Iris pigment epithelial cell (primary cell): ENCODE measurements around the gene KLF1.
A peak's percentile ranks its signal among the peaks of the same experiment; 100 is the strongest.
"Not testable (repeated sequence)": the region's sequence is repeated elsewhere in the genome, so short reads cannot be mapped to it uniquely, and the experiment has no call there.

Experiments
- DNase-seq: peaks from one replicate; pipeline ENCODE4 v3.0.0-alpha.2; 2011; ENCODE audit warnings: low read depth

Gene KLF1

DNA sequence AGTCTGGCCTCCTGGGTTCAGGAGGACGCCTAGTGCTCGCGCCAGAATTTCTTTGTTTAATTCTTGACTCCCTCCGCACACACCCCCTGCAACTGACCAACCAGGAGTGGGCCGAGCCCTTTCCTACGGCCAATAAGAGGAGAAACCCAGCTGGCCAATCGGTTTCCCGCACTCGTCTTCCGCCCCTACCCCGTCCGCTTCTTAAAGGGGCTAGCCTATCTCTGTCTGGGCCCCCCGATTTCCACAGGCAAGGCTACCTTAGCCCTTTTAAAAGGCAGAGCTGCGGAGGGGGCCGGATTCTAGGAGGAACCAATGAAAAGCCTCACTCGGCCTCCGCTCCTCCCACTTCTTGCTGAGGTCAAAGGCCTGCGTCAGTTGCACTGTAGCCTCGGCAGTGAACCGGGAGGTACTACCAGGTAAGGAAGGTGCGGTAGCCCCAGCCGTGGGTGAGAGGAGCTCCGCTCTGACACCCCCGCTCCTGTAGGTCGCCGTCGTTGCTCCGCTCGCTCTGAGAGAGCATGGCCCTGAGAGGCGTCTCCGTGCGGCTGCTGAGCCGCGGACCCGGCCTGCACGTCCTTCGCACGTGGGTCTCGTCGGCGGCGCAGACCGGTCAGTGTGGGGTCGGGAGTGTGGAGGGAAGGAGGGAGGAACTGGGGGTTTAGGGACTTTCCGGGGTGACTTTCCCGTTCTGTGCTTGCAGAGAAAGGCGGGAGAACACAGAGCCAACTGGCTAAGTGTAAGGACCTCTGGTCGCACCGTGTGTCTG is 4.0 kb upstream of the KLF1 start, which contains the start of gene GCDH:
GCDH (plus strand) TSS at position 374 of the 766 bp plus-strand sequence; CDS start at position 519, 145 bp downstream.
- DNase-seq, result peak; percentile 100

DNA sequence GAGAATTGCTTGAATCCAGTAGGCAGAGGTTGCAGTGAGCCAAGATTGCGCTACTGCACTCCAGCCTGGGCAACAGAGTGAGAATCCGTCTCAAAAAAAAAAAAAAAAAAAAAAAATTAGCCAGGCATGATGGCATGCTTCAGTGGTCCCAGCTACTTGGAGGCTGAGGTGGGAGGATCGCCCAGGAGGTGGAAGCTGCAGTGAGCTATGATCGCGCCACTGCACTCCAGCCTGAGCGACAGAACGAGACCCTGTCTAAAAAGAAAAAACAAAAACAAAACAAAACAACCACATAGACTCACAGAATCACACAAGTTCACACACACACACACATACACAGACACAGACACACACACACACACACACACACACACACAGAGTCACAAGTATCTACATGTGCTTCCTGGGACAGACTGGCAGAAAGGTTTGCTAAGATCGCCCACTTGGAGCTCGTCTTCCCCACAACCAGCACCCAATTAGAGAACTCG is 3.3 kb upstream of the KLF1 start:
- DNase-seq, result not testable (repeated sequence)

DNA sequence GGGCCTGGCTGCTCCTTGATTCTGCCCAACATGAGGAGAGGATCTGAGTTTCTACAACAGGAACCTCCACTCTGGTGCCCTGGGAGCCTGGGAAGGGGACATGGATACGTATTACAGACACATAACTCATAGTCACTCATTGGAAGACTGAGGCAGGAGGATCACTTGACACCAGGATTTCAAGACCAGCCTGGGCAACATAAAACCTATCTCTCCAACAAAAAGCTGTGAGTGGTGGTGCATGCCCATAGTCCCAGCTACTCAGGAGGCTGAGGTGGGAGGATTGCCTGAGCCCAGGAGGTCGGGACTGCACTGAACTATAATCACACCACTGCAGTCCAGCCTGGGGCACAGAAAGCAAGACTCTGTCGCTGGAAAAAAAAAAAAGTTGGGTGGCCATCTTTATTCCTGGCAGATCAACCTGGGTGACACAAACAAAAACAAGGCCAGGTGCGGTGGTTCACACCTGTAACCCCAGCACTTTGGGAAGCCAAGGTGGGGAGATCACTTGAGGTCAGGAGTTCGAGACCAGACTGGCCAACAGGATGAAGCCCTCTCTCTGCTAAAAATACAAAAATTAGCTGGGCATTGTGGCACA is 1.1 kb upstream of the KLF1 start:
- no peak for DNase-seq

DNA sequence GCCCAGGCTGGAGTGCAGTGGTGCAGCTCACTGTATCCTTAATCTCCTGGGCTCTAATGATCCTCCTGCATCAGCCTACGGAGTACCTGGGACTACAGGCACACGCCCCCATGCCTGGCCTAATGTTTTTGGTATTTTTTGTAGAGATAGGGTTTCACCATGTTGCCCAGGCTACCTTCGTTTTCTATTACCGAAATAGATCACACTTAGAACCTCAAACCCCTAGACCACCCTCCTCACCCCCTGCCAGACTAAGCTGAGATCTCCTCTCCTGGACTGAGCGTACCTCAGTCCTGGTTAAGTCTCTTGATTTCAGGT is 391 bp downstream of the KLF1 start:
- no peak for DNase-seq

- DNase-seq, result no peak
Observed at GRCh38 chr19:12885749-12886650, 1.0 kb downstream of the KLF1 start.

DNA sequence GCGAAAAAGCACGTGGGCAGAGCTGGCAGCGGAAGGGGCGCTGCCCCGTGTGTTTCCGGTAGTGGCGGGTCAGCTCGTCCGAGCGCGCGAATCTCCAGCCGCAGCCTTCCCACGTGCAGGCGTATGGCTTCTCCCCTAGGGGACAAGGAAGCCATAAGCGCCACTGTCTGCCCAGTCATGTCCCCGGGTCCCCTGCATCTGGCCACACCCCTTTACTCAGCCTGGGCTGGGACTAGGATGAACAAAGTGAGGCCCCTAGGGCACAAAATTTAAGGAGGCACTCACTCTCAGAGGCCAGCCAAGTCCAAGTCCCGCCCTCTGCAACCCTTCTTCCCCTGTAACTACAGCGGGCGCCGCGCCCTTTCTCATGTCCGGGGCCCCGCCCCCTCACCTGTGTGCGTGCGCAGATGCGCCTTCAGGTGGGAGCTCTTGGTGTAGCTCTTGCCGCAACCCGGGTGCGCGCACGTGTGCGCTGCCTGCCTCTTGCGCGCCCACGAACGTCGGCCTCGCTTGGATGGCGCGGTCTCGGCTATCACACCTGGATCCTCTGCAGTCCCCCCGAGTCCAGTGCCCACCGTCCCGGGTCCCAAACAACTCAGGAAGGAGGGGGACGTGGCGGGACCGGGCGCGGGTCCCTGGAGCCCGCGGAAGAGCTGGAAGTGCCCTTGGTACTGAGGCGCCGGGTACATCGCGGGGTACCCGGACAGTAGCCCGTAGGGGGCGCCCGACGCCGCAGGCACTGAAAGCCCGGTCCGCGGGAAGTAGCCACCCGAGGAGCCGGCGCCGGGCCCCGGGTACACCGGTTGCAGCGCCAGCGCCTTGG is 1.9 kb downstream of the KLF1 start:
- peak; percentile 47 for DNase-seq

DNA sequence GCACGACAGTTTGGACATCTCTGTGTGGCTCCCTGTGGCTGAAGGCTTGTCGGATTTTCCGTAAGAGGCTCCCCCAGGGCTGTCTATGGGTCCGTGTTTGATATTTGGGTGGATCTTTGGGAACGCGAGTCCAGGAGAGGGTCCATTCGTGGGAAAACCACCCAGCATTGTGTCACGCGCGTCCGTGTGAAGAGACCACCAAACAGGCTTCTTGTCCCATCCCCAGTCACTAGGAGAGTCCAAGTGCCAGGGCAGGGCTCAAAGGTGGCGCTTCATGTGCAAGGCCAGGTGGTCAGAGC is 2.4 kb downstream of the KLF1 start:
- DNase-seq, result no peak

DNA sequence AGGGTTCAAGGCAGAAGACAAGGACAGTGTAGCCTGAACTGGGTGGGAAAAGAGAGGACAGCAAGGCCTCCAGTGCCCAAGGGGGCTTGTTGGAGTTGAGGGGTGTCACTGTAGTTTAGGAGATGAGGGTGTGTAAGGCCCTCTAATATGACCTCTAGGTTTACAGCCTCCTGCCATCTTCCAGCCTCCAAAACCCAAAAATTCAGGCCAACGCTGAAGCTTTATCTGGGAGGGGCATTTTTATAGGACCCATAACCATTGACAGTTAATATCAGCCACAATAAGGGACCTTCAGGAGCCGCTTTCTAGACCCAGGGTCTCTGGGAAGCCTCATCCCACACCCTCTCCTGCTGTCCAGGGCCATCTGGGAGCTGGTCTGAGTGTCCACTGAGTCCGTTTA is 2.8 kb downstream of the KLF1 start:
- no peak for DNase-seq

DNA sequence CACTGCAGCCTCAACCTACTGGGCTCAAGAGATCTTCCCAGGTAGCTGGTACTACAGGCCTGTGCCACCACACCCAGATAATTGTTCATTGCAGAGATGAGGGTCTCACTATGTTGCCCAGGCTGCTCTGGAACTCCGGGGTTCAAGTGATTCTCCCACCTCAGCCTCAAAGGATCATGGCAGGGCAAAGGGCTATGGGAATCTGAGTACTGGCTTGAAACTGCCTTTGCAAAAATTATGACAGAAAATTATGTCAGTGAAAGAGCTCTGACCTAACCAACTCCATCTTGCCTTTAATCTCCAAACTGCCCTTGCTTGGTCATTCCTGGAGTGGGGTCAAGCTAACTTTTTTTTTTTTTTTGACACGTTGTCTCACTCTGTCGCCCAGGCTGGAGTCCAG is 4.4 kb downstream of the KLF1 start:
- no peak for DNase-seq

GRCh38 chr19:12881172-12881808 is 5.7 kb downstream of the KLF1 start, which contains the start of gene DNASE2:
Gene DNASE2, minus strand, starts transcription at chr19:12881449. Its CDS starts 74 bp downstream, at chr19:12881375.
- DNase-seq, result peak; percentile 86

GRCh38 chr19:12880551-12881171 is 6.3 kb downstream of the KLF1 start:
- no peak for DNase-seq

- no peak for DNase-seq
Observed at GRCh38 chr19:12875086-12875485, 11.9 kb downstream of the KLF1 start.

GRCh38 chr19:12873891-12874745 is 12.9 kb downstream of the KLF1 start:
- no peak for DNase-seq

DNA sequence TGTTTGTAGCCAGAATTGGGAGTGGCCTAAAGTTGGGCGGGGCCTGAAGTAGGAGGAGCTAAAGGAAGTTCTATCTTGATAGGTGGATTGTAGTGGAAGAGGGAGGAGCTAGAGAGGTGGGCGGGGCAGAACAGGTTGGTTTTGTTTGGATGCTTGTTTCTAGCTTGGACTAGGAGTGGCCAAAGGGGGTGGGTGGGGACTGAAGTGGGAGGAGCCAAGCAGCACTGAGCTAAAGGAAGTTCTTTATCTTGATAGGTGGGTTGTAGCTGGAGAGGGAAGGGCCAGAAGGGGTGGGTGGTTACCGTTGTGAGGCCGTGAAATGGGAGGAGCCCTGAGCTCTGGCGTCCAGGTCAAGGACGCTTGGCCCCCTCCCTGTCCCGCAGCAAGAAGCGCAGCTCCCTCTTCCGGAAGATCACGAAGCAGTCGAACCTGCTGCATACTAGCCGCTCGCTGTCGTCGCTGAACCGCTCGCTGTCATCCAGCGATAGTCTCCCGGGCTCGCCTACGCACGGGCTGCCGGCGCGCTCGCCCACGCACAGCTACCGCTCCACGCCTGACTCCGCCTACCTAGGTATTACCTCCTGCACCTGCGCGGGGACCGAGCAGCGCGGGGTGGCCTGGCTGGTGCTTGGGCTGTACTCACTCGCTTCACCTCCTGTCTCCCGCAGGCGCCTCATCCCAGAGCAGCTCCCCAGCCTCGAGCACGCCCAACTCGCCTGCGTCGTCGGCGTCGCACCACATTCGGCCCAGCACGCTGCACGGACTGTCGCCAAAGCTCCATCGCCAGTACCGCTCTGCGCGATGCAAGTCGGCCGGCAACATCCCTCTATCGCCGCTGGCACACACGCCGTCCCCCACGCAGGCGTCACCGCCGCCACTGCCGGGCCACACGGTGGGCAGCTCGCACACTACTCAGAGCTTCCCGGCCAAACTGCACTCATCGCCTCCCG is 13.8 kb downstream of the KLF1 start:
- DNase-seq, result peak; percentile 86

GRCh38 chr19:12872255-12872654 is 14.7 kb downstream of the KLF1 start:
- no peak for DNase-seq

GRCh38 chr19:12871681-12872080 is 15.3 kb downstream of the KLF1 start:
- DNase-seq, result no peak

GRCh38 chr19:12868540-12869112 is 18.4 kb downstream of the KLF1 start:
- peak; percentile 43 for DNase-seq
